Measurements from ENCODE around the gene FGD4.

Gene FGD4

DNA sequence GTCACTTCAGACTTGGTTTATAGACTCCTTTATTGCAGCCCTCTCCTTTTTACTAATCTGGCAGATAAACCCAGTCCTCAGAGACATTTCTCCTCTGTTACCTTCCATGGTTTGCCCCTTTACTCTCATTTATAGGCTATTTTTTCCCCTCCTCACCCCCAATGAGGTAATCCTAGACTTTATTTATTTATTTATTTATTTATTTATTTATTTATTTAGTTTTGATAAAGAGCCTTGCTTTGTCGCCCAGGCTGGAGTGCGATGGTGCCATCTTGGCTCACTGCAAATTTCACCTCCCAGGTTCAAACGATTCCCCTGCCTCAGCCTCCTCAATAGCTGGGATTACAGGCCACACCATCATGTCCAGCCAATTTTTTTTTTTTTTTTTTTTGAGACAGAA lies 8.4 kb downstream of the FGD4 start:
- no peak for DNase-seq

DNA sequence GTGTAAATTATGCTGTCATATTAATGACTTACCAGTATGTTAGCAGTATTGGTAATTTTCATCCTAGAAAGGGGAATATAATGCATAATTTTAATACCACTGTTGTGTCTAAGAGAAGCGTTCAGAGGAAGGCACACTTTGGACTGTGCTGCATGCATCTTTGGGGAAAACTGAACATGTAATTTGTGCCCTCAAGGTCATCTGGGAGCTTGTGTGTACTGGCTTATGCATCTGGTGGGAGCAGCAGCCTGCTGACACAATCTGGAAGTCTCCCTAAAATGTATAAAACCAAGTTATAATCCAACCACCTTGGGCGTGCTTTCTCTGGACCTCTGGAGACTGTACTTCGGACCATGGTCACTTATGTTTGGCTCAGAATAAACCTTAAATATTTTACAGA lies 14.1 kb downstream of the FGD4 start:
- no peak for DNase-seq

DNA sequence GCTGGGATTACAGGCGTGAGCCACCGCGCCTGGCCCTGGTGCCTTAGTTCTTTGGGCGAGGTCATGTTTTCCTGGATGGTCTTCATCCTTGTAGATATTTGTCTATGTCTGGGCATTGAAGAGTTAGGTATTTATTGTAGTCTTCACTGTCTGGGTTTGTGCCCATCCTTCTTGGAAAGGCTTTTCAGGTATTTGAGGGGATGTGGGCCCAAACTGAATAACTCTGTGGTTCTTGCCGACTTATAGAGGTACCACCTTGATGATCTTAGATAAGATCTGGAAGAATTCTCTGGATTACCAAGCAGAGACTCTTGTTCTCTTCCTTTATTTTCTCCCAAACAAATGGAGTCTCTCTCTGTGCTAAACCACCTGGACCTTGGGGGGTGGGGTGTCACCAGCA lies 18.9 kb downstream of the FGD4 start:
- DNase-seq = no peak

DNA sequence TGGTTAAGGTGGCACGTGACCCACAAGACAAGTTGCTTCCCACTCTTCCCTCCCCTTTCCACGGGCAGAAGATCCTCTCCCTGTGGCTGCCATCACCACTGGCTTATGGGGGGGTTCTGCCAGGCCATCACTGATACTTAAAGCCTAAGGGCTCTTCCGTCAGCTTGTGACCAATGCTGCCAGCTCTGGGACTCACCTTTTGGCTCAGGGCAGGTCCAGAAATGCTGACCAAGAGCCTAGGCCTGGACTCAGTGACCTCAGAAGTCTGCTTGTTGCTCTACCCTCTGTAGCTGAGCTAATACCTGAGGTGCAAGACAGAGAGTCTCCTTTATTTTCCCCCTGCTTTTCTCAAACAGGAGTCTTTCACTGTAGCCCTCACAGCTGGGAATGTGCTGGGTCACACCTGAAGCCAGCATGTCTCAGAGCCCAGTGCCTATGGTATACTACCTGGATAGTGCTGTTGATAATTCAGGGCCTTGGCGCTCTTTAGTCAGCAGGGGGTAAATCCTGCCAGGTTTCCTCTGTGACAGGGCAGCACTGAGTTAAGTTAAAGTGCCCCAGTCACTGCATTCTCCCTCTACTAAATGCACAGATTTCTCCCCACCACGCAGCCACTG lies 19.7 kb downstream of the FGD4 start:
- no peak for DNase-seq

DNA sequence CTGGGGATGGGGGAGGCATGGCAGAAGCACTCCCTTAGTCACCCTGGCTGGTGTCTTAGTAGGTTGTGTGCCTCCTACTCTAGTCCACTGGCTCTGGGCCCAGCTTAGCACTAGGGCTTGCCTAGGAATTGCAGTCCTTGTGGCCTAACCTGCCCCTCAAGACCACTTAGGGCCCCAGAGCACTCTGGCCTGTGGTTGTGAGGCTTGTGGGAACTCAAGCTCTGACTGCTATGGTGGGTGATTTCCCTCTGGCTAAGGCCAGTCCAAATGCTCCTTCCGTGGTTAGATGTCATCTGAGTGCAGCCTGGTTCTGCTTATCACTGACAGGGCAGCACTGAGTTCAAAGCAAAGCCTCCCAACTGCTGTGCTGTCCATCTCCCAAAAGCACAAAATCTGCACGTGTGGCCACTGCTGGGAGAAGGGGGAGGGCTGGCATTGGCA lies 20.2 kb downstream of the FGD4 start:
- no peak for DNase-seq

DNA sequence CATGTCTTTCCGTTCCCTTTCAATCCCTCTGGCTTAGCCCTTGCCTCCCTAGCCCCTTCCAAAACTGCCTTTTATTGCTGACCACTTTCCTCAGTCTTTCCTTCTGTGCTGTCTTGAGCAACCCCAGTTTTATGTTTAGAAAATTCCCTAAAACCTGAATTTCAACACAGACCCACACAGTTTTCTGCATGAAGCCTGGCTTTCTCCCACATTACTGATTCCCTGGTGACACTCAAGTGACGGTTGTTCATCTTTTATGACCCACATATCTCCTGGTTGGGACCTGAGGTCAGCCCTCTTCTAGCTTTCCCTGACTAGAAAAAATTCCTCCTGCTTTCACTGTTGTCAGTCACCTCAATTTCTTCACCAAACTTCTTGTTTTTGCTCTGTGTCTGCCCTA lies 21.0 kb downstream of the FGD4 start:
- no peak for DNase-seq

DNA sequence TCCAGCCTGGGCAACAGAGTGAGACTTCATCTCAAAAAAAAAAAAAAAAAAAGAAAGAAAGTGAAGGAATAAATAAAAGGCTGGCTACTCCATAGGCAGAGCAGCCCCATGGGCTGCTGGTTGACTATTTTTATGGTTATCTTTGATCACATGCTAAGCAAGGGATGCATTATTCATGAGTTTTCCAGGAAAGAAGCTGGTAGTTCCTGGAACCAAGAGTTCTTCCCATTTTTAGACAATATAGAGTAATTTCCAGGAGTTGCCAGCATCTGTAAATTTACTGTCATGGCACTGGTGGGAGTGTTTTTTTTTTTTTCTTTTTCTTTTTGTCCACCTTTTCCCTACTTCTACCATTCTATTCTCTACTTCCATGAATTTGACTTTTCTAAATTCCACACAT lies 24.2 kb downstream of the FGD4 start:
- DNase-seq = no peak

DNA sequence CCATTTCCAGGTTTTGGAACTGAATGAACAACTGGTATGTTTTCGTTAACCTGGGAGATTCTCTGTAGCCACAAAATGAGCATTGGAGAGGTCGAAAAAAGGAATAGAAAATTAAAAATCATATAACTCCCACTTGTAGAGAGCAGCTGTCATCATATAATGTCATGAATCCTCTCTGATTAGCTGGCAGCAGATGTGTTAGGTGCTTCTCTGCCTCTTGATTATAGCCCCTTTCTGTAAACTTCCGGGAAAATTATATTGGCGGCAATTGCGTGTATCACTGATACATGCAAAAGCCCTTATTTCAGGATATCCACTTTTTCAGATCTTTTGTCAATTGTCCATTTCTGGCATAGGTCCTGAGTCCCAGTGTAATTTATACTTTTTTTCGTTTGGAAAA lies 31.7 kb downstream of the FGD4 start:
- no peak for DNase-seq

DNA sequence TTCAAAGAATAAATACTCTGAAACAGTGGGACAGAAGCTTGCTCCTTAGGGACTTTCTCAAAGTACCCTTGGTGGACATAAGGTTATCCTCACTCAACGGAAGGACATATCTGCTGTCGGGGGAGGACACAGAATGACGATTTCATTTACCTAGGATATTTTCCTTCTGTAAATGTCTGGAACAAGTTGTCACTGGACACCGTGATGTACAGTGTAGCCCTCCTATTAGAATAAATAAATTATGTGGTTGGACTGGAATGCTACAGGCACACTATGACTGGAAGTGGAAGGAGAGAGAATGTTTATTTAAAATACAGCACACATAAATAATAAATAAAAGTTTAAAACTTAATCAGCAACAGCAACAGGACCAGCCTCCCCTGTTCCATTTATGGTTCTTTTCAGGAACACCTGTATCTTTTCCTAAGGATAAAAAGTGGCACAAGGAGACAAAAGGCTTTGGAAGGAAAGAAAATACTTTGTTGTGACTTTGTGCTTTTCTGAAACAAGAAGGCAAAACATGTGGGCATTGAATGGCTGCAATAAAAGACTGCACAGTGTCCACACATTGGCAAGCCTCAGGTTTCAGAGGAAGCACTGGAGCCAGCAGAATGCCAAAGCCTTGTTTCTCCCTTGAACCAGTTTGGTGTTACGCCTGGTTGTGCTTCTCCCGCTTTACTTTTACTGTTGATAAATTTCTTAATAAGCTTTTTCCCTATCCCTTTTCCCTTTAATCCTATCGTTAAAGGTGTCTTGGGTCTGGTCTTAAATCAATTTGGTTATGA lies 36.8 kb downstream of the FGD4 start:
- DNase-seq = no peak

DNA sequence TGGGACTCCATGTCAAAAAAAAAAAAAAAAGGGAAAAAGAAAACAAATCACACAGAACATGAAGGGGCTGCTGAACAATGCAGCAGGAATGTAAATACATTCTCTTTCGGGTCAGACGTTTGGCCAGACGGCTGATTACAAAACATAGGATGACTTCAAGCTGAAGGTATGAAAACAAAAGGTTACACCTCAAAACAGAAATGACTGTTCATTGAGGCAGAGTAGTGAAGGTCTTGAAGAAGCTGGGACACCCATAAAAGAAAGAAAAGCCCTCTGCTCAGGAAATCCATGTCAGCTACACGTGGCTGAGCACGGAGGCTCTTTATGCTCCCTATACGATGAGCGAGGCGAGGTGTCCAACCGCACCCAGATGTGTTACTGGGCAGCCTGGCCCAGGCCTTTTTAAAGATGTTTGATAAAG lies 37.7 kb downstream of the FGD4 start:
- DNase-seq = no peak

DNA sequence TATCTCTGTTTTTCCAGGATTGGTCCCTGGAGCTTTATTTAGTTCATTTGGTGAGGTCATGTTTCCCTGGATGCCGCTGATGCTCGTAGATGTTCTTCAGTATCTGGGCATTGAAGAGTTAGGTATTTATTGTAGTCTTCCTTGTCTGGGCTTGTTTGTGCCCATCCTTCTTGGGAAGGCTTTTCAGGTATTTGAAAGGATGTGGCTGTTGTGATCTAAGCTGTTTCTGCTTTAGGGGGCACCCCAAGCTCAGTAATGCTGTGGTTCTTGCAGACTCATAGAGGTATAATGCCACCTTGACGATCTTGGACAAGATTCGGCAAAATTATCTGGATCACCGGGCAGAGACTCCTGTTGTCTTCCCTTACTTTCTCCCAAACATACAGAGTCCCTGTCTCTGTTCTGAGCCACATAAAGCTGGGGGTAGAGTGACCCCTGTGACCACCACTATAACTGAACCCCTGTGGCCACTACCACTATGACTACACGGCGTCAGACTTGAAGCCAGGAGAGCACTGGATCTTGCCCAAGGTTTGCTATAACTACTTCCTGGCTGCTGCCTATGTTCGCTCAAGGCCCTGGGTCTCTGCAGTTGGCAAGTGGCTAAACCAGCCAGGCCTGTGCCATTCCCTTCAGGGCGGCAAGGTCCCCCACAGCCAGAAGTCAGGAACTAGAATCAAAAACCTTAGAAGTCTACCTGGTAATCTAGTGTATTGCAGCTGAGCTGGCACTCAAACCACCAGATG lies 40.9 kb downstream of the FGD4 start:
- no peak for DNase-seq

DNA sequence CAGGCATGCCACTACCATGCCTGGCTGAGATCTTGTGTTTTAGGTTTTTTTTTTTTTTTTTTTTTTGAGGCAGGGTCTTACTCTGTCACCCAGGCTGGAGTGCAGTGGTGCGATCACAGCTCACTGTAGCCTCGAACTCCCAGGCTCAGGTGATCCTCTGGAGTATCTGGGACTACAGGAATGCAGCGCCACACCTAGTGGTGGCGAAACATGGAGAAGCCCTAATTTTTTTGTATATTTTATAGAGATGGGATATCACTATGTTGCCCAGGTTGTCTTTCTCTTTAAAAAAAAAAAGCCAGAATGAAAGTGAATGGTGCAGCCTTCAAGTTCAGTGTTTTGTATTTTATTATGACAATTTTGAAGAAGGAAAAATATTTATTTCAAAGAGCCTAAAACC lies 44.1 kb downstream of the FGD4 start:
- no peak for DNase-seq

DNA sequence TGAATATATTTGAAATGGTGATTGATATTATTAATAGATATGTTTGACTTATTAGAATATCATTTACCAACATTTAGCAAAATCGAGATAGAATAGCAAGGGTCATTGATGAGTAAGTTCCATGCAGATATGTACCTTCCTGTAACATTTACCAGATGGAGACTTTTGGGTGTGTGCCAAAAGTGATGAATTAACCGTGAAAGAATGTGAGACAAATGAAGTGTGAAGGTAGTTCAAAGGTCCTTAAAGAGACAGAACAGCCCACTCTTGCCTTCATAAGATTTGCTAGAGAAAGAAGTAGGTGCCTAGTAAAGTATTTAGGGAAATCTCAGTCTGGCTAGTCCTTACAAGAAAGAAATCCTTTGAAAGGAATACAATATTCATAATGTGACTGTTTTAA lies 45.5 kb downstream of the FGD4 start:
- DNase-seq = no peak

DNA sequence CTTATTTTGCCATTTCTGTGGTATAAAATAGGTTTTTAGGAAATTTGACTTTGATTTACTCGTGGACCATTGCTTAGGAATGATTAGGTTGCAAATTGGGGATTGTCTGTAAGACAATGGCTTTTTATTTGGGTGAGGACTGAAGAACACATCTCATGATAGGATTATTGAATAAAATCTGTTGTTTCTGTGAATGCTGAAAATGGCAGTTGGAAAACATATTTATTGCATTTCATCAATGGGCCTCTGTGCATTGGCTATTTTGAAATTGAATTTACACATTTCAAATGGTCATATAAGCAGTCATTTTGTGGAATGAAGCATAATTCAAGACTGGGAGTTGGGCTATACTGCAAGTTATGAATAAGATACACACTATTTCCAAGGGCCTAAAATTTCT lies 46.0 kb downstream of the FGD4 start:
- no peak for DNase-seq

DNA sequence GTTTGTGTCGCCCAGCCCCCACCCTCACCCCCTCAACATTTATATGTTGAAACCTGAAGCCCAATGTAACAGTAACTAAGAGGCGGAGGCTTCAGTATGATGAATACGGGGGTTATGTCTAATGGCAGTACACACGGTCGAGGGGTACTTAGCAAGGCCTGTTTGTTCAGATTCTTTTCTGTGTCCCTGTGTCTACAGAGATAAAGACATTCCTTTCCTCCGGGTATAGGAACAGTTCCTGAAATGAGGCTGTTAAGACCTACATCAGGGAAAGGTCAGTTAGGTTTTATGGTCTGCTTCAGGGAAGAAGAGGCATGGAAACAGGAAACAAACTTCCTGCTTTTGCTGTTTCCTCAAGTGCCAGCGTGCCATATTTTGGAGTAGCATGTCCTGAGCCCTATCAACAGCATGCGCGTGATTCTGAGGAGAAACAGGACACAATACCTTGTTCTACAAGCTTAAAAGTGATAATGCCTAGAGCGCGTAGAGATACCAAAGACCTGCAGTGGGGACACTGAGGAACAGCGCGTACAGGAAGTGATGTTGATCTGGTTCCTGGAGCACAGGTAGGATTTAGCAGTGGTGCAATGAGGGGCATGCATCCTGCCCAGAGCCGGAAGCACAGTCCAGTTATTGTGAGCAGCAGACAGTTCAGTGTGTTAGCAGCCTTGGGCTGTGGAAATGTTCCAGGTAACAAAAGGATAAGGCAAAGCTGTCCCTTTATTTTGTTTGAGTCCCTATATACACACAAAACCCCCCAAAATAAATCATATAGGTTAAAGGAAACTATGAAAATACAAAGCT lies 47.2 kb downstream of the FGD4 start:
- DNase-seq = no peak

DNA sequence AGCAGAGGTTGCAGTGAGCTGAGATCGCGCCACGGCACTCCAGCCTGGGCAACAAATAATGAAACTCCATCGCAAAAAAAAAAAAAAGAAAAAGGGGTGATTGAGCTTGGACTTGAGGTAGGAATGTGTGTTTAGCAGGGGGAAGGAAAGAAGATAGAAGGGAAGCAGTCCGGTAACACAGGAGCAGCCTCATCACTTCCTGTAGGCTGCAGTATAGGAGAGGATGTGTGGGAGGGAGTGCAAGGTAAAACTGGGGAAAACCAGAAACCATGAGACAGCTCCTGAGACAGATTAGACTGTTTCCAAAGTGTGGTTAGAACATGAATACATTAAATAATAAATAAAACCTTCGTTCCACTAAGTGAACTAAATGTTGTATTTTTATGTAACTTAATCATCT lies 49.2 kb downstream of the FGD4 start:
- DNase-seq = no peak

DNA sequence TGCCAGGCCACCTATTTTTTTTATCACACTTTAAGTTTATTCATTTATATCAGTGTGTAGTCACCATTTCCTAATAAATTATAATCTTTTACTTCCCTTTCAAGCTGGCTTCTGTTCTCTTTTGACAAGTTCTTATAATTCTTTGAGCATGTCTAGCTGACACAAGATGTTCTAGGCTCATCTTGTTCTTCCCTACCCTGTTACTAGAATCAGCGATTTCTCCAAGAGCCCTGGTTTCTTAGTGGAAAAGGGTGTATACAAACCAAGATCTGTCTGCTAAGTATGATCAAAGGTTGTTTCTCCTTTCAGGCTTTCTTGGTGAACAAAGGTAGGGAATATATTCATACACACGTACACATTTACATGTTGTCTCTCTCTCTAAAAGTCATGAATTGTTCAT lies 51.0 kb downstream of the FGD4 start:
- no peak for DNase-seq

DNA sequence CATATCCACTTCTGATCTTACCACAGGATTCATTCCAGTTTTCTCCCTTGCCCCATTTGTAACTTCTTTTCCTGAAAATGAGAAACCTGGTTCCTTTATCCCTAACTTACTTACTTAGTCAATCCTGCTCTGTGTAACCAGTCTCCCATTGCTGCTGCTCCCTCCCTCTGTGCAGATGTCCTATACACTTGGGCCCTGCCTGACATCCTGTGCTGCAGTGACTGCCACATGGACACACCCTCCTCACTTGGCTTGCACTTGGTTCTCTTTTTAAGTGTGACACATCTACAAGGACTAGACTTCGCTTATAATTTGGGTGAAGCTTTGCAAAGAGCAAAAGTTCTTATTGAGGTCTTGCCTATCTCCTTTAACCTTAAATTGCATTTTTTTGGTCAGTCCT lies 51.4 kb downstream of the FGD4 start:
- no peak for DNase-seq

DNA sequence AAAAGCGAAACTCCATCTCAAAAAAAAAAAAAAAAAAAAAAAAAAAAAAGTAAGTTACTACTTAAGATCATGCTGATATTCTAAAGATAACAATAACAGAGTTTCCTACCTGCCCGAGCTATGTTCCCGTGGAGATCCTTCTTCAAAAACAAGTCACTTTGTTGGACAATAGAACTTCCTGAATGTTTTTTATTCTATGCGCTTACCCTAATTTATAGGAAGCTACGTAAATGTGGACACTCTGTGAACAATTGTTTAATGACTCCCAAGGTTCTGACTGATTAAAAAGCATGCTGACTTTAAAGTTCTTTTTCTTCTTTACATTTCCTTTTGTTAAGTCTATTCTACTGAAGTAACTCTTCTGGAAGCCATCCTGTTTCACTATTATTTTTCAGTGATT lies 52.5 kb downstream of the FGD4 start:
- DNase-seq = no peak

DNA sequence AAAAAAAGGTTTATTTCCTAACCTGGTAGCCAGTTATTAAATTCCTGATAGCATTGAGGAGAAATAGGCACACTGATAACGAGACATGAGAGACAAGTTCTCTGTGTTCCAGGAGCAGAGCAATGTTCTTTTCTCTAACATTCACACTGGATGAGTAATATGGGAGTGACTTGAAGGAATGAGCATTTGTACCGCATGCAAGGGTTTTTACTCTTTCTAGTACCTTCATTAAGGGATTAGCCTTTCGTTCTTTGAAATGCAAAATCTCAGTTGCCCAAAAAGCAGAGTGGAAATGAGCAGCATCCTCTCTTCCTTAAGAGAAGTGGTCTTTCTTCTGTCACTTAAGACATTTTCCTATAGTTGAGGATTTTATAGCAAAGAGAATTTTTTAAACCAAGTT lies 54.7 kb downstream of the FGD4 start:
- no peak for DNase-seq

DNA sequence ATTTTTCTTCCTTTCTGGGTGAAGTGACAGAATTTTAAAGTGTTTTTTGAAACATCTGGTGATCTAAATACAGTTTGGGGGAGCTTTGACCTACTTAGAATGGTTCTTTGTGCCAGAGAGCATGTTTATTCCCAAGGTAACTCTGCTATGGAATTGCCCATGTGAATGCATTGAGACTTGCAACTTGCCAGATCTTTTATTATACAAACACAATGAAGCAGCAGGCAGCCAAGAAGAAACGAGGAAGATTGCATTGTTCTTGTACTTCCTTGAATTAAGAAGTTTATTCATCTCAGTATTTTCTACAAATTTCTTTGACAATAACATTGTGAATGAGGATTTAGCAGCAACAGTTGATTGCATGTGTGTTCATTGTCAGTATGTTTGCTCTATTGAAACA lies 55.5 kb downstream of the FGD4 start:
- no peak for DNase-seq

DNA sequence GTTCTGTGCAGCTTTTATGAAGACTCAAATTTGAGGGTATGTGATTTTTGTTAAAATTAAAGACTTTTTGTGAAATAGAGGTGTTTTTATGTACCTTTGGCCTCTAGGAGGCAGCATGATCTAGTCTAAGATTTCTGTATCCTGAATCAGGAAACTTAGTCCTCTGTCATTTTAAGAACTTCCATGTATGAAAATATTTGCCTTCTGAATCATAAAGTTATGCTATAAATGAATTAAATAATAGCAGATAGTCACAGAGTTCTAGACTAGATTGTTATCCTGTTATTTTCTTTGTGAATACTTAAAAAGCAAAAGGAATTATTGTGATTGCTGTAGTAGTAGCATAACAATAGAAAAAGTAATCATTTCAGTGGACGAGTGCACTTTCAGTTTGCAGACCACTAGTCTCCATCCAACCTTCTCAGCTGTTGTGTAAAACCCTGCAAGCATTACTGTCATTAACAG lies 56.3 kb downstream of the FGD4 start:
- peak in 1 of 5 donors; percentile 35 for DNase-seq

Data from T-helper 1 cell (primary cell).